Panc1 (cell line): ENCODE measurements around the gene ZNG1A. TPM values are rescaled to one million over a fixed set of nuclear protein-coding genes. Genes with fewer than 3 reads are reported as not detected.
"Not testable (repeated sequence)": the region's sequence is repeated elsewhere in the genome, so short reads cannot be mapped to it uniquely, and the experiment has no call there.

ENCODE experiments used
- ATAC-seq: fragments of 200-7000 bp; cut with Tn5 transposase; 2 replicates; pipeline ENCODE4 v1.9.1; 2020; ENCODE audit warnings: mild to moderate bottlenecking, moderate library complexity
- BruUV-seq: library from RNA; stranded (reverse); fragments of 400-500 nt; replicated peaks from 2 replicates; lab custom pipeline; 2021; lab: Mats Ljungman, UMichigan
- CTCF ChIA-PET: fragments of 300-600 bp; sonication (Branson Sonifier 250); formaldehyde crosslinking; loops from one replicate; lab custom pipeline; 2022; ENCODE audit warnings: antibody characterized with exemption; lab: Charles Lee
- POLR2A ChIA-PET: fragments of 300-600 bp; sonication (Branson Sonifier 250); formaldehyde crosslinking; loops from one replicate; lab custom pipeline; 2022; ENCODE audit warnings: antibody characterized with exemption; lab: Charles Lee
- DNase-seq: peaks from one replicate; pipeline ENCODE4 v3.0.0-alpha.2; 2010; ENCODE audit warnings: low read depth, low spot score
- H3K27ac ChIP-seq: 2 replicates; pipeline ENCODE4 v1.5.1; 2011; ENCODE audit warnings: mild to moderate bottlenecking, low read length, inconsistent platforms
- H3K27me3 ChIP-seq: fragments of 200-500 bp; sonication (Bioruptor generic); 2 replicates; pipeline ENCODE4 v1.6.0; 2014; ENCODE audit warnings: low read length, inconsistent platforms; ENCODE audit not compliant: control insufficient read depth, insufficient read depth
- H3K36me3 ChIP-seq: fragments of 200-500 bp; sonication (Bioruptor generic); 2 replicates; pipeline ENCODE4 v1.5.1; 2014; ENCODE audit warnings: inconsistent platforms, mild to moderate bottlenecking, low read length, moderate library complexity; ENCODE audit not compliant: control insufficient read depth, insufficient read depth
- H3K4me1 ChIP-seq: 2 replicates; pipeline ENCODE4 v1.5.1; 2011; ENCODE audit warnings: inconsistent platforms, mild to moderate bottlenecking, low read length, moderate library complexity; ENCODE audit not compliant: control insufficient read depth, insufficient read depth
- H3K4me3 ChIP-seq, 2 experiments: 2 replicates each; pipeline ENCODE4 v1.5.1; 2011 to 2012; ENCODE audit warnings: low read depth in 2 of 2, low read length in 2 of 2, mild to moderate bottlenecking in 2 of 2, inconsistent platforms in 1 of 2, moderate library complexity in 1 of 2
- H3K9me3 ChIP-seq: fragments of 200-500 bp; sonication (Bioruptor generic); 2 replicates; pipeline ENCODE4 v1.5.1; 2014; ENCODE audit warnings: low read depth, mild to moderate bottlenecking, inconsistent platforms, low read length, moderate library complexity; ENCODE audit not compliant: control insufficient read depth, insufficient read depth
- in situ Hi-C: cut with HindIII; loops from 2 replicates; pipeline ENCODE4 v1.10.0; 2016; ENCODE audit warnings: low sequenced_read_pairs, low pct_unique_long_range_greater_than_20kb
- intact Hi-C: fragments of 100-400 bp; cut with micrococcal nuclease; formaldehyde crosslinking; loops from one replicate; pipeline ENCODE4 v1.10.0; 2022; ENCODE audit not compliant: unreplicated experiment
- total RNA-seq: library from RNA; stranded (reverse); gene quantifications from one replicate; pipeline ENCODE4 v1.2.1, GENCODE V29; 2021; ENCODE audit not compliant: unreplicated experiment

The ZNG1A gene
- total RNA-seq, 1 experiment from 2014 or later = 16.6 TPM

DNA sequence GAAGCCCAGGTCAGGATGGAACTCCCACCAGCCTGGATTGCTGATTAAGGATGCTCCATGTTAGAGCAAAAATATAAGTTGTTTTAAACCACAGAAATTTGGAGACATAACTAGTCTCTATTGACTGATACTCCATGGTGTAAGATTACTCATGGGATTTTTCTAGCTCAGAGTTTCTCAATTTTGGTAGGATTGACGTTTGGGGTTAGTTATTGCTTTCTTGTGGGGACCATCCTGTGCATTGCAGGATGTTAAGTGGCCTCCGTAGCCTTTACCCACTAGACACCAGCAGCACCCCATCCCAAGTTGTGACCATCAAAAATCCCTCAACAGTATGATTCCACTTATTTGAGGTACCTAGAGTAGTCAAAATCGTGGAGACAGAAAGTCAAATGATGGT, 80.1 kb downstream of the ZNG1A start:
- ATAC-seq, H3K27ac ChIP-seq, DNase-seq, H3K27me3 ChIP-seq, BruUV-seq, H3K4me3 ChIP-seq, in situ Hi-C loops, POLR2A ChIA-PET, H3K36me3 ChIP-seq, intact Hi-C loops, H3K9me3 ChIP-seq, H3K4me1 ChIP-seq, CTCF ChIA-PET: not testable (repeated sequence)

- H3K27ac ChIP-seq, H3K27me3 ChIP-seq, intact Hi-C loops, H3K36me3 ChIP-seq, BruUV-seq, H3K4me3 ChIP-seq, H3K4me1 ChIP-seq, POLR2A ChIA-PET, DNase-seq, H3K9me3 ChIP-seq, CTCF ChIA-PET, ATAC-seq, in situ Hi-C loops: not testable (repeated sequence)
These were observed 83.9 kb downstream of the ZNG1A start for GRCh38 chr9:94992-95391.

DNA sequence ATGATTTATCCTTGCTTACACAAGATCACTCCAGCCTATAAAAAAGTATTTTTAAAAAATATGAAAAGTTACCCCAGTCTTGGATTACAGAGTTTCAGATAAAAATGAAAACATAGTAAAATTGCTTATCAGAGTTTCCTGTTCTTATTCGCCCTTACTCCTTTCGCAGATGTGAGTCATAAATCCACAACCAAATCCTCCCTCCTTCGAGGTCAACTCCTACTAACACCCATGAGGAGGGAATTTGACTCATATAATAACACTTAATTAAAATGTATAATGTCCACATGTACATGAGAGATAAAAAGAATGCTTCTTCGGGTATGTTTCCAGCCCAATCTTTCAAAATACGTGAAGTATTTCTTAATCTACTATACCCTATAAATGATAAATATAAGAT, 84.5 kb downstream of the ZNG1A start:
- in situ Hi-C loops, intact Hi-C loops, H3K4me3 ChIP-seq, H3K27me3 ChIP-seq, H3K36me3 ChIP-seq, POLR2A ChIA-PET, ATAC-seq, BruUV-seq, H3K27ac ChIP-seq, H3K9me3 ChIP-seq, DNase-seq, H3K4me1 ChIP-seq, CTCF ChIA-PET: not testable (repeated sequence)

GRCh38 chr9:93909-94308, 84.9 kb downstream of the ZNG1A start:
- H3K4me3 ChIP-seq, H3K4me1 ChIP-seq, intact Hi-C loops, H3K36me3 ChIP-seq, in situ Hi-C loops, H3K27ac ChIP-seq, BruUV-seq, POLR2A ChIA-PET, DNase-seq, H3K9me3 ChIP-seq, CTCF ChIA-PET, ATAC-seq, H3K27me3 ChIP-seq: not testable (repeated sequence)

GRCh38 chr9:90851-91250, 88.0 kb downstream of the ZNG1A start:
- in situ Hi-C loops, H3K9me3 ChIP-seq, H3K4me3 ChIP-seq, BruUV-seq, CTCF ChIA-PET, intact Hi-C loops, H3K27ac ChIP-seq, H3K36me3 ChIP-seq, ATAC-seq, POLR2A ChIA-PET, H3K27me3 ChIP-seq, DNase-seq, H3K4me1 ChIP-seq: not testable (repeated sequence)

DNA sequence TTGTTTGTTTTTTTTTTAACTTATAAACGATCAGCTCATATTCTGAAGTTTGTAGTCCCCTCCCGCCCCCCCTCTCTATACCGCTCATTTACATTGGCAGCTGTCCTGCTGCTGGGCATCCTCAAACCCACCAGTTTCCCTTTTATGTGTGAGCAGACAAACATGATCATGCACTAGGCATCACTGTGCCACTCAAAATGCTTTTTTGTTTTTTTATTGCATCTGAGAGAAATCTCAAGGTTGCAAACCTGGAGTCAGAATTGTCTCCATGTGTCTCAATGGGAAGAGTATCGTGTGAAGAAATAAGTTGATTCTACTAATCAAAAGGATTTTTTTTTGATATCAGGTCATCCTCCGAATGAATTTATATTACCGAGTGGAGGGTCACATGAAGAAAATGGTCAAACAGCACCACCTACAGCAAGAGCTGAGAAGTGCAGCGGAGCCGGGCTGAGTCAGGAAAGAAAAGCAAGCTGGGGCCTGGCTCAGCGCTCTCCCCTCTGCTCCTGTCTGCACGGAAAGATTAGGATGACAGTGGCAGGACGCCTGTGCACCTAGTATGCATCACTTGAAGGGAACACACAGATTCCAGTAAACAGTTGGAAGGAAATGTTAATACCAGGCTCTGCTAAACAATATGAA, 90.3 kb downstream of the ZNG1A start:
- CTCF ChIA-PET, DNase-seq: not testable (repeated sequence)

GRCh38 chr9:87860-88259, 91.0 kb downstream of the ZNG1A start:
- CTCF ChIA-PET, intact Hi-C loops, H3K27ac ChIP-seq, BruUV-seq, ATAC-seq, in situ Hi-C loops, H3K27me3 ChIP-seq, H3K4me1 ChIP-seq, POLR2A ChIA-PET, DNase-seq, H3K9me3 ChIP-seq, H3K36me3 ChIP-seq, H3K4me3 ChIP-seq: not testable (repeated sequence)

More for the DNA sequence above, 90.3 kb downstream of the ZNG1A start:
- H3K9me3 ChIP-seq, H3K4me1 ChIP-seq, in situ Hi-C loops, H3K27ac ChIP-seq, POLR2A ChIA-PET, BruUV-seq, H3K4me3 ChIP-seq, H3K36me3 ChIP-seq, intact Hi-C loops, H3K27me3 ChIP-seq: not testable (repeated sequence)
- ATAC-seq = peak; percentile 93
